Measurements from ENCODE around the gene RABGAP1L. TPM values are rescaled to one million over a fixed set of nuclear protein-coding genes. Genes with fewer than 3 reads are reported as not detected.
A peak's percentile ranks its signal among the peaks of the same experiment; 100 is the strongest.

Gene RABGAP1L
- total RNA-seq, 3 donors from 2014 or later = 46.1 to 74.7 (median 59.2) TPM

DNA sequence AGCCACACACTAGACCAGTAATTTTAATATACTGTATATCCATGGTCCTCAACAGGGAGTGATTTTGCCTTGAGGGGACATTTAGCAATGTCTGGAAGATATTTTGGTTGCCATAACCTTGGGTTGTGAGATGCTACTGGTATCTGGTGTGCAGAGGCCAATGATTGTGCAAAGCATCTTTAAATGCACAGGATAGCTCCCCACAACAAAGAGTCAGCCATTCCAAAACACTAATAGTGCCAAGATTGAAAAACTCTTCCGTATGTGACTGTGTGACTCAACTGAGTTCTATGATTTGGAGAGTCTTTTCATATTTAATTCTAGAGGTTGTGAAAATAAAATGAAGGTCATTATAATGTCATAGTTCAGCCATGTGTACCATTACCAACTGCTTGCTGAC, 699.0 kb downstream of the RABGAP1L start:
- no peaks in the 10 kb centered on the region for H3K4me1 ChIP-seq (ENCODE audit: low read depth)
- DNase-seq = no peak
- H3K9me3 ChIP-seq = no peaks in the 10 kb centered on the region
- H3K4me3 ChIP-seq = no peak overlapping the region
- no peaks in the 10 kb centered on the region for H3K36me3 ChIP-seq (ENCODE audit: low read depth)
- intact Hi-C loops (cut with DNase I, micrococcal nuclease) = no loop called here
- TF ChIP-seq CTCF (IDR thresholded peaks at IDR 0.05) = no peak
- ATAC-seq = no peak

DNA sequence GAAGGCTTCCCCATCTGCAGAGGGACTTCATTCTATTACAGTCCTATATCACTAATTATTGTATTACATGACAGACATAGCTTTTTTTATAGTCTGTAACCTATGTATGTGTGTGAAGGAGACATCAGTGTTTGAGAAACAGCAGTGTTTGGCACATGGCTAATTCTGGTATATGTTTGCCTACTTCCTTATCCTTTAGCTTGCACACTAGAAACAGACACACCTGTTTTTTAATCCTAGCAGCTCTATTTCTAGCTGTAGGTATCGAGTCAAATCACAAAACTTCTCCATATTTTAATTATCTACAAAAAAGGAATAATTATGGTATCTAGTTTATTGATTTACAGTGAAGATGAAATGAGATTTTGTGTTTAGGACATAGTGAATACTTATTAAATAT, 711.0 kb downstream of the RABGAP1L start:
- H3K4me3 ChIP-seq = no peak overlapping the region
- no peak for TF ChIP-seq CTCF (IDR thresholded peaks at IDR 0.05)
- ATAC-seq (no peak), DNase-seq (no peak)
- no peaks in the 10 kb centered on the region for H3K9me3 ChIP-seq
- peaks cover 4% of the 10 kb centered on the region for H3K4me1 ChIP-seq (ENCODE audit: low read depth)
- no peaks in the 10 kb centered on the region for H3K36me3 ChIP-seq (ENCODE audit: low read depth)
- intact Hi-C loops (cut with DNase I, micrococcal nuclease) = loop anchor here in 1 of 2 donors (10.0 kb wide), 1 partner anchor 94 kb away; no protein-coding TSS in a partner anchor

DNA sequence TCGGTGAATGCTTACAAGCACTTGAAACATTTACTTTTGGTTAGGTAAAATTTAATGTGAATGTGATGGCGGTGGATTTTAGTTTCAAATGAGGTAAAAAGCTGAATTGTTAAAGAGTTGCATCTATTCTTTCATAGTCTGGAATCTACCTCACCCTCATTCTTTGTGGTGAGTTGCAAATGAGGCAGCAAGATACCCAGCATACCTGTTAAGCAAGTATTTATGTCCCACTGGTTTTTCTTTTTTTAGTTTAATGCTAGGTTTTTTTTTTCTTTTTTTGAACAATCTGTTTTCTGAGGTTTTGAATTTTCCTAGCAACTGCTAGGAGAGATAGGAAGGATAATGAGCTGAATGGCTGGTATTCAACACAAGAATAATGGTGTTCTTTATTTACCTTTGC, 712.6 kb downstream of the RABGAP1L start:
- no peaks in the 10 kb centered on the region for H3K9me3 ChIP-seq
- no peak for TF ChIP-seq CTCF (IDR thresholded peaks at IDR 0.05)
- no peak for ATAC-seq
- H3K4me3 ChIP-seq = no peak overlapping the region
- no peaks in the 10 kb centered on the region for H3K36me3 ChIP-seq (ENCODE audit: low read depth)
- intact Hi-C loops (cut with DNase I, micrococcal nuclease) = loop anchor here in 1 of 2 donors (10.0 kb wide), 1 partner anchor 93 kb away; no protein-coding TSS in a partner anchor
- DNase-seq = no peak
- peaks cover 4% of the 10 kb centered on the region for H3K4me1 ChIP-seq (ENCODE audit: low read depth)

- Histone ChIP-seq H3K36me3 (ENCODE audit: low read depth) (no peaks in the 10 kb centered on the region), H3K4me3 (no peak overlapping the region), H3K4me1 (ENCODE audit: low read depth) (peaks cover 4% of the 10 kb centered on the region), H3K9me3 (no peaks in the 10 kb centered on the region)
- TF ChIP-seq CTCF (IDR thresholded peaks at IDR 0.05) = no peak
- DNase-seq = no peak
- no peak for ATAC-seq
- intact Hi-C loops (cut with DNase I, micrococcal nuclease) = loop anchor here in 1 of 2 donors (10.0 kb wide), 1 partner anchor 92 kb away; no protein-coding TSS in a partner anchor
Measured at GRCh38 chr1:174872615-174873058, 713.3 kb downstream of the RABGAP1L start.

GRCh38 chr1:174874331-174875053, 715.2 kb downstream of the RABGAP1L start:
- peaks cover 4% of the 10 kb centered on the region for H3K4me1 ChIP-seq (ENCODE audit: low read depth)
- H3K4me3 ChIP-seq = no peak overlapping the region
- DNase-seq (peak in 1 of 3 donors; percentile 52), ATAC-seq (peak; percentile 61)
- H3K9me3 ChIP-seq = no peaks in the 10 kb centered on the region
- no peaks in the 10 kb centered on the region for H3K36me3 ChIP-seq (ENCODE audit: low read depth)
- TF ChIP-seq CTCF (IDR thresholded peaks at IDR 0.05) = no peak
- intact Hi-C loops (cut with DNase I, micrococcal nuclease) = loop anchor here in 1 of 2 donors (10.0 kb wide), 1 partner anchor 90 kb away; no protein-coding TSS in a partner anchor

All from mucosa of descending colon (tissue), 3 donors.